Stomach (tissue), 9 donors: ENCODE data around the gene NAT9. TPM values are rescaled to one million over a fixed set of nuclear protein-coding genes. Genes with fewer than 3 reads are reported as not detected.

Source experiments
- DNase-seq, 2 donors: peaks; one replicate each; pipeline versions ENCODE4 v3.0.0 to v3.0.0-alpha.2; 2013 to 2019
- H3K27ac ChIP-seq, 5 donors: fragments of 200-600 bp in 4 of 5; sonication (generic) in 4 of 5; one replicate each; pipeline ENCODE4 v1.5.1; 2013 to 2019; ENCODE audit warnings: mild to moderate bottlenecking in 1 of 5, moderate library complexity in 1 of 5
- H3K27me3 ChIP-seq, 3 donors: fragments of 200-600 bp; sonication (generic); one replicate each; pipeline ENCODE4 v1.5.1; 2017 to 2019; ENCODE audit warnings: mixed run types in 1 of 3
- H3K36me3 ChIP-seq, 4 donors: fragments of 200-600 bp; sonication (generic); 1 replicate in 3 of 4; 2 replicates in 1 of 4; pipeline ENCODE4 v1.5.1; 2016 to 2019
- H3K4me1 ChIP-seq, 4 donors: fragments of 200-600 bp; sonication (generic); one replicate each; pipeline ENCODE4 v1.5.1; 2016 to 2019
- H3K4me3 ChIP-seq, 4 donors: fragments of 200-600 bp; sonication (generic) in 3 of 4; one replicate each; pipeline ENCODE4 v1.5.1; 2016 to 2019; ENCODE audit warnings: mild to moderate bottlenecking in 1 of 4
- H3K9me3 ChIP-seq, 4 donors: fragments of 200-600 bp; sonication (generic); one replicate each; pipeline ENCODE4 v1.5.1; 2016 to 2019
- EP300 ChIP-seq: sonication (generic); formaldehyde crosslinking; IDR thresholded peaks from one replicate; pipeline ENCODE4 v1.6.1; 2017; ENCODE audit warnings: antibody characterized with exemption
- POLR2A ChIP-seq, 4 donors: fragments of 450-650 bp; IDR thresholded peaks; one replicate each; pipeline ENCODE4 v1.6.1; 2016; ENCODE audit warnings: antibody characterized with exemption in 4 of 4, control low read depth in 2 of 4, mild to moderate bottlenecking in 1 of 4, moderate library complexity in 1 of 4
- POLR2AphosphoS5 ChIP-seq, 3 donors: sonication (generic); formaldehyde crosslinking; IDR thresholded peaks; one replicate each; pipeline ENCODE4 v1.6.1; 2016; ENCODE audit warnings: antibody characterized with exemption in 3 of 3
- WGBS, 5 donors: extraction: QIAGEN DNeasy Blood & Tissue Kit in 3 of 5; methylation state at CpG; one replicate each; pipeline versions ENCODE4 v1.1.5 to v1.1.7; 2013 to 2018; 5-methylcytosine and 5-hydroxymethylcytosine counted together
- intact Hi-C: fragments of 100-400 bp; cut with DNase I; formaldehyde crosslinking; loops from one replicate; pipeline ENCODE4 v1.15.1; 2023; ENCODE audit warnings: low total_unique reads
- polyA plus RNA-seq, 3 donors: library from polyadenylated mRNA; stranded (reverse); fragments of 200-250 nt; gene quantifications; one replicate each; pipeline ENCODE4 v1.2.3, GENCODE V29; 2013
- total RNA-seq, 5 donors: library from RNA; depleted of rRNA; stranded (reverse); fragments of >200 nt; gene quantifications; one replicate each; pipeline versions ENCODE4 v1.1.0 to v1.2.3, GENCODE V29; 2014 to 2016
- TF ChIP-seq, protein P1 (sequence below), 7 experiments: fragments of 450-650 bp in 4 of 7; fragments of 200-600 bp in 3 of 7; sonication (generic) in 3 of 7; IDR thresholded peaks; one replicate each; pipeline ENCODE4 v1.5.1; 2016 to 2019; ENCODE audit warnings: antibody characterized with exemption in 7 of 7, control low read depth in 2 of 7, mild to moderate bottlenecking in 1 of 7
- donor health status: healthy with polysubstance abuse.
- donor health status: Bipolar disorder and iron deficiency.
- donor health status: healthy.

Gene NAT9
- total and polyA plus RNA-seq, 8 donors, result 14.5 to 33.5 (median 21.9) TPM

DNA sequence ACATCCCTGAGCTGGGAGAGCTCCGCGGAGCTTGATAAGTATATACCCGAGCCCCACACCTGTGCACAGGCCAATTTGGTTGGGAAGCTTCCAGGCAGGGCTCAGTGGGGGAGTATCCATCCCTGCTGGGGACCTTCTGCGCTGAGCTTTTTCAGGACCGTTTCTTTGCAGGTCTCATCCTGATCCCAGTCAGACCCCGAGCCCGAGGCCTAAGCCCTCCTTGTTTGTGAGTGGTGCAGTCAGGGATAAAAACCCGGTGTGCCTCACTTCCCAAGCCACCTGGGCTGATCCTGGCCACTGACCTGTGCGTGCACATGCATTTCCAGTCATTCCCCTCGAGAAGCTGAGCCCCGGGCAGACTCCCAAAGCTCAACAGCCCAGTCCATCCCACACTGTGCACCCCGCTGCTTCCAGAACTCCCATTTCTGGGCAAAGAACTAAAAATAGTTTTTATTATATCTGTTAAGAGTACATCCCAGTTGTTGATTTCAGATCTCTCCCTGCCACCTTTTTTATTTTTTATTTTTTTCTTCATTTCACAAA, 27.3 kb upstream of the NAT9 start:
- DNase-seq, result no peak
- H3K27ac ChIP-seq, result no peak overlapping the region
- intact Hi-C loops, result no loop called here
- H3K4me3 ChIP-seq, result no peak overlapping the region
- 90 to 94% (median 93%) methylated on average over 12 of the region's 12 CpGs for WGBS, 5 donors
- H3K9me3 ChIP-seq, result no peaks in the 10 kb centered on the region
- TF ChIP-seq POLR2A (IDR thresholded peaks at IDR 0.05), result no peak
- TF ChIP-seq, protein P1, sequence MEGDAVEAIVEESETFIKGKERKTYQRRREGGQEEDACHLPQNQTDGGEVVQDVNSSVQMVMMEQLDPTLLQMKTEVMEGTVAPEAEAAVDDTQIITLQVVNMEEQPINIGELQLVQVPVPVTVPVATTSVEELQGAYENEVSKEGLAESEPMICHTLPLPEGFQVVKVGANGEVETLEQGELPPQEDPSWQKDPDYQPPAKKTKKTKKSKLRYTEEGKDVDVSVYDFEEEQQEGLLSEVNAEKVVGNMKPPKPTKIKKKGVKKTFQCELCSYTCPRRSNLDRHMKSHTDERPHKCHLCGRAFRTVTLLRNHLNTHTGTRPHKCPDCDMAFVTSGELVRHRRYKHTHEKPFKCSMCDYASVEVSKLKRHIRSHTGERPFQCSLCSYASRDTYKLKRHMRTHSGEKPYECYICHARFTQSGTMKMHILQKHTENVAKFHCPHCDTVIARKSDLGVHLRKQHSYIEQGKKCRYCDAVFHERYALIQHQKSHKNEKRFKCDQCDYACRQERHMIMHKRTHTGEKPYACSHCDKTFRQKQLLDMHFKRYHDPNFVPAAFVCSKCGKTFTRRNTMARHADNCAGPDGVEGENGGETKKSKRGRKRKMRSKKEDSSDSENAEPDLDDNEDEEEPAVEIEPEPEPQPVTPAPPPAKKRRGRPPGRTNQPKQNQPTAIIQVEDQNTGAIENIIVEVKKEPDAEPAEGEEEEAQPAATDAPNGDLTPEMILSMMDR (IDR thresholded peaks at IDR 0.05), result no peak
- TF ChIP-seq POLR2AphosphoS5 (IDR thresholded peaks at IDR 0.05), result no peak
- TF ChIP-seq EP300, result no peak
- no peaks in the 10 kb centered on the region for H3K27me3 ChIP-seq
- H3K36me3 ChIP-seq, result peaks cover 10 to 87% (median 86%) of the 10 kb centered on the region in 4 donors
- peaks cover 0 to 10% (median 0%) of the 10 kb centered on the region in 4 donors for H3K4me1 ChIP-seq

- H3K27me3 ChIP-seq, result no peaks in the 10 kb centered on the region
- no peaks in the 10 kb centered on the region for H3K4me1 ChIP-seq
- no peak overlapping the region for H3K4me3 ChIP-seq
- H3K9me3 ChIP-seq, result no peaks in the 10 kb centered on the region
- intact Hi-C loops, result no loop called here
- TF ChIP-seq EP300 (no peak), POLR2AphosphoS5 (IDR thresholded peaks at IDR 0.05) (no peak), POLR2A (IDR thresholded peaks at IDR 0.05) (no peak)
- TF ChIP-seq, protein P1 (IDR thresholded peaks at IDR 0.05), result no peak
- peaks cover 18 to 91% (median 89%) of the 10 kb centered on the region in 4 donors for H3K36me3 ChIP-seq
- H3K27ac ChIP-seq, result no peak overlapping the region
- 77 to 90% (median 83%) methylated on average over 8 of the region's 8 CpGs for WGBS, 5 donors
- DNase-seq, result no peak
These were observed 25.8 kb upstream of the NAT9 start for GRCh38 chr17:74801896-74802295.

DNA sequence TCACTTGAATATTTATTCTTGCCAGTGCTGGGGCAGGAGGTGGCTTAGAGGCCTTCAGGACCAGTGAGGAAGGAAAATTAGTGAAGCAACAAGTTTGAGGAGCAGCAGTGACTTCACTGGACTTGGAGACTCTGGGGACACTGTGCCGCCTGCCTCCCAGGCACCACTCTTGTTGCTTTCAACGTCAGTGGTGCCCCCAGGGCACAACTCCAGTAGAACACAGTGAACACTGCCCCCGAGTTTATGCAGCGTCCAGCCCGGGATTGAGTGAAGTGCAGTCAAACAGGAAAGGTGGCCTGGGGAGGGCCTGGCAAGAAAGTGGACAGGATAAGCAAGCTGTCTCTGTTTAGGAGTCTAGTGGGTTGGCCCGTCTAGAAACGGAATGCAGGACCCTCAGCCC, 24.4 kb upstream of the NAT9 start:
- no peaks in the 10 kb centered on the region for H3K4me1 ChIP-seq
- TF ChIP-seq POLR2A (IDR thresholded peaks at IDR 0.05) (no peak), POLR2AphosphoS5 (IDR thresholded peaks at IDR 0.05) (no peak), EP300 (no peak)
- TF ChIP-seq, protein P1 (IDR thresholded peaks at IDR 0.05), result no peak
- H3K36me3 ChIP-seq, result peaks cover 27 to 97% (median 93%) of the 10 kb centered on the region in 4 donors
- H3K4me3 ChIP-seq, result no peak overlapping the region
- H3K9me3 ChIP-seq, result no peaks in the 10 kb centered on the region
- DNase-seq, result no peak
- intact Hi-C loops, result no loop called here
- 79 to 90% (median 87%) methylated on average over 7 of the region's 7 CpGs for WGBS, 5 donors
- H3K27ac ChIP-seq, result no peak overlapping the region
- H3K27me3 ChIP-seq, result no peaks in the 10 kb centered on the region

DNA sequence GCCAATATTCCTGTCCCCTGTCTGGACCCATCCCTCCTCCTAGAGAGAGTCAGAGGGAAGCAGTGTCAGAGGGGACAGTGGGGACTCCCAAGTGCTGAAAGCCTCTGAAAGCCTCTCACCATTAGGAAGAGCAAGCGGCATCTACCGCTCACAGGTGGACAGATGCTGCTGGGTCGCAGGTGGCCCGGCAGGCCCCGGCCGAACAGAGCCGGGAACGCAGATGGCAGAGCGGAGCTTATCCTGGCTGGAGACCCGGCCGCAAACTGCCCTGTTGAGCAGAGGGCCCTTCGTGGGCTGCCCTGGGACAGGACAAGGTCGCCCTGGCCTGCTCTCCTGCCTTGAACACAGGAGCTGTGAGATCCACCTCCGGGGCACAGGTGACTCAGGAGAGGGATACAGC, 23.0 kb upstream of the NAT9 start:
- TF ChIP-seq POLR2A (IDR thresholded peaks at IDR 0.05) (no peak), EP300 (no peak), POLR2AphosphoS5 (IDR thresholded peaks at IDR 0.05) (no peak)
- TF ChIP-seq, protein P1 (IDR thresholded peaks at IDR 0.05), result no peak
- H3K36me3 ChIP-seq, result peaks cover 41 to 97% (median 94%) of the 10 kb centered on the region in 4 donors
- 93 to 98% (median 96%) methylated on average over 9 to 14 of the region's 14 CpGs for WGBS, 5 donors
- no peaks in the 10 kb centered on the region for H3K9me3 ChIP-seq
- H3K27me3 ChIP-seq, result no peaks in the 10 kb centered on the region
- H3K27ac ChIP-seq, result no peak overlapping the region
- no peaks in the 10 kb centered on the region for H3K4me1 ChIP-seq
- intact Hi-C loops, result no loop called here
- H3K4me3 ChIP-seq, result no peak overlapping the region
- DNase-seq, result no peak
